Inflammatory macrophage treated with lipopolysaccharide for 1 hour (primary cell): ENCODE data around the gene RNF149.

Source experiments
- DNase-seq, 2 donors: peaks; one replicate each; pipeline ENCODE4 v3.0.0-alpha.2; 2020 to 2022

RNF149 gene

DNA sequence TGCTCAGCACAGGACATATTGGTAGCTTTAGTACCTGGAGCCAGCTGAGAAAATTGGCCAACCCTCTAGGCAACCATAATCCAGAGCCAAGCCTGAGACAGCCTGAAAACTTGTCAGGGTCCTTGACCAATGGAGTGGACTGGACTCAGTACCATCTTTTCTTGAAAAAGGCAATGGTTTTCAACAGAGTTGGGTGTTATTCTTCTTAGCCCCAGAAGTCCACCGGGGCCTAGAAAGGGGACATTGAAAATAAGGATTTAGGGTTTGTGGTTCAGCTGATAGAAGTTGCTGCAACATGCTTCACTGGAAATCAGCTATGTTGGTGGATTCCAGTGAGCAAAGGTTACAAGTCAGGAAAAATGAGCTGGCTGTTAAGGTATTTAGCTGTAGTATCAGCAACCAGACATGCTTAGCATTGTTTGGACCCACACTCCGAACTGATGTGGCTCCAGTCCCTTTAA lies 77.9 kb downstream of the RNF149 start:
- DNase-seq = no peak
